M059J (cell line): Measurements from ENCODE around the gene GIPC3. TPM values are rescaled to one million over a fixed set of nuclear protein-coding genes. Genes with fewer than 3 reads are reported as not detected.
"Not testable (repeated sequence)": the region's sequence is repeated elsewhere in the genome, so short reads cannot be mapped to it uniquely, and the experiment has no call there.

Source experiments
- DNase-seq: peaks from one replicate; pipeline ENCODE4 v3.0.0-alpha.2; 2012; ENCODE audit warnings: low read depth
- total RNA-seq: library from RNA; depleted of rRNA; stranded (reverse); fragments of >200 nt; shearing (Covaris generic); gene quantifications from 2 replicates; pipeline ENCODE4 v1.2.3, GENCODE V29; 2014

Gene GIPC3
- total RNA-seq, 1 experiment from 2014 or later, result not detected

- DNase-seq, result no peak
Measured at GRCh38 chr19:3576696-3577443, 8.4 kb upstream of the GIPC3 start.

- no peak for DNase-seq
Measured at GRCh38 chr19:3577723-3578344, 7.4 kb upstream of the GIPC3 start.

GRCh38 chr19:3578390-3578789, 6.9 kb upstream of the GIPC3 start:
- DNase-seq, result no peak

GRCh38 chr19:3580156-3580934, 4.9 kb upstream of the GIPC3 start:
- DNase-seq, result peak; percentile 96

- DNase-seq, result not testable (repeated sequence)
Measured at GRCh38 chr19:3581792-3582191, 3.5 kb upstream of the GIPC3 start.

GRCh38 chr19:3584036-3584802, 1.1 kb upstream of the GIPC3 start:
- not testable (repeated sequence) for DNase-seq

- no peak for DNase-seq
Measured at GRCh38 chr19:3586127-3586626, 899 bp downstream of the GIPC3 start.

- DNase-seq, result no peak
Measured at GRCh38 chr19:3586707-3587346, 1.5 kb downstream of the GIPC3 start.

- DNase-seq, result no peak
Measured at GRCh38 chr19:3589439-3589838, 4.2 kb downstream of the GIPC3 start.

- DNase-seq, result no peak
Measured at GRCh38 chr19:3589949-3590348, 4.7 kb downstream of the GIPC3 start.

GRCh38 chr19:3590991-3591659, 5.8 kb downstream of the GIPC3 start:
- no peak for DNase-seq

GRCh38 chr19:3591876-3592613, 6.8 kb downstream of the GIPC3 start:
- no peak for DNase-seq

GRCh38 chr19:3593156-3593555, 7.9 kb downstream of the GIPC3 start:
- no peak for DNase-seq

GRCh38 chr19:3595521-3596061, 10.3 kb downstream of the GIPC3 start:
- DNase-seq, result no peak

GRCh38 chr19:3599776-3600187, 14.5 kb downstream of the GIPC3 start:
- no peak for DNase-seq

- DNase-seq, result no peak
Measured at GRCh38 chr19:3601021-3601420, 15.7 kb downstream of the GIPC3 start.

GRCh38 chr19:3603121-3603811, 18.0 kb downstream of the GIPC3 start:
- DNase-seq, result no peak

- no peak for DNase-seq
Measured at GRCh38 chr19:3604227-3604986, 19.1 kb downstream of the GIPC3 start.
